DND-41 (cell line): ENCODE measurements around the gene UGT1A8.

Experiments
- CTCF ChIP-seq: IDR thresholded peaks from 2 replicates; pipeline ENCODE4 v1.5.1; 2012; ENCODE audit warnings: borderline replicate concordance, low read length, moderate library complexity, mild to moderate bottlenecking; ENCODE audit not compliant: poor library complexity, severe bottlenecking; ENCODE audit errors: extremely low read depth
- EZH2 ChIP-seq: IDR thresholded peaks from 3 replicates; pipeline ENCODE4 v1.6.1; 2012; ENCODE audit warnings: borderline replicate concordance, low read depth, mild to moderate bottlenecking, moderate library complexity, low read length, inconsistent platforms; ENCODE audit not compliant: severe bottlenecking

- no peak for TF ChIP-seq CTCF
- no peak for TF ChIP-seq EZH2
Observed at GRCh38 chr2:233819884-233820773, 202.7 kb downstream of the UGT1A8 start.
